Left ventricle myocardium inferior (tissue), 1 donor: ENCODE measurements around the gene ZBTB45. TPM values are rescaled to one million over a fixed set of nuclear protein-coding genes. Genes with fewer than 3 reads are reported as not detected.

Experiments
- DNase-seq: peaks from one replicate; pipeline ENCODE4 v3.0.0-alpha.2; 2020
- H3K27ac ChIP-seq: fragments of 200-600 bp; replicated peaks from 2 replicates; pipeline ENCODE4 v1.8.0; 2021
- H3K27me3 ChIP-seq: fragments of 200-600 bp; 2 replicates; pipeline ENCODE4 v1.8.0; 2021; ENCODE audit warnings: low read depth
- H3K36me3 ChIP-seq: fragments of 200-600 bp; 2 replicates; pipeline ENCODE4 v1.8.0; 2021
- H3K4me1 ChIP-seq: fragments of 200-600 bp; 2 replicates; pipeline ENCODE4 v1.8.0; 2021
- H3K4me3 ChIP-seq: fragments of 200-600 bp; 2 replicates; pipeline ENCODE4 v1.8.0; 2021; ENCODE audit warnings: mild to moderate bottlenecking, moderate library complexity
- H3K9me3 ChIP-seq: fragments of 200-600 bp; replicated peaks from 2 replicates; pipeline ENCODE4 v1.8.0; 2021
- intact Hi-C: fragments of 100-400 bp; cut with micrococcal nuclease; formaldehyde crosslinking; loops from one replicate; pipeline ENCODE4 v1.11.0; 2022
- total RNA-seq: library from RNA; stranded (reverse); fragmentation: NEBNext Ultra II Directional; extraction: Animal tissue kit (Norgen Biotek cat#: 25700); gene quantifications from one replicate; pipeline ENCODE4 v1.2.1, GENCODE V29; 2021
- TF ChIP-seq, protein P1 (sequence below): fragments of 200-600 bp; IDR thresholded peaks from 2 replicates; pipeline ENCODE4 v1.8.0; 2021; ENCODE audit warnings: antibody characterized with exemption, mild to moderate bottlenecking, borderline replicate concordance
- donor health status: DM: no; HTN: yes; CAD: no; lungs with severe emphysema.

The ZBTB45 gene
- total RNA-seq, 1 donor from 2014 or later: 10.2 TPM

DNA sequence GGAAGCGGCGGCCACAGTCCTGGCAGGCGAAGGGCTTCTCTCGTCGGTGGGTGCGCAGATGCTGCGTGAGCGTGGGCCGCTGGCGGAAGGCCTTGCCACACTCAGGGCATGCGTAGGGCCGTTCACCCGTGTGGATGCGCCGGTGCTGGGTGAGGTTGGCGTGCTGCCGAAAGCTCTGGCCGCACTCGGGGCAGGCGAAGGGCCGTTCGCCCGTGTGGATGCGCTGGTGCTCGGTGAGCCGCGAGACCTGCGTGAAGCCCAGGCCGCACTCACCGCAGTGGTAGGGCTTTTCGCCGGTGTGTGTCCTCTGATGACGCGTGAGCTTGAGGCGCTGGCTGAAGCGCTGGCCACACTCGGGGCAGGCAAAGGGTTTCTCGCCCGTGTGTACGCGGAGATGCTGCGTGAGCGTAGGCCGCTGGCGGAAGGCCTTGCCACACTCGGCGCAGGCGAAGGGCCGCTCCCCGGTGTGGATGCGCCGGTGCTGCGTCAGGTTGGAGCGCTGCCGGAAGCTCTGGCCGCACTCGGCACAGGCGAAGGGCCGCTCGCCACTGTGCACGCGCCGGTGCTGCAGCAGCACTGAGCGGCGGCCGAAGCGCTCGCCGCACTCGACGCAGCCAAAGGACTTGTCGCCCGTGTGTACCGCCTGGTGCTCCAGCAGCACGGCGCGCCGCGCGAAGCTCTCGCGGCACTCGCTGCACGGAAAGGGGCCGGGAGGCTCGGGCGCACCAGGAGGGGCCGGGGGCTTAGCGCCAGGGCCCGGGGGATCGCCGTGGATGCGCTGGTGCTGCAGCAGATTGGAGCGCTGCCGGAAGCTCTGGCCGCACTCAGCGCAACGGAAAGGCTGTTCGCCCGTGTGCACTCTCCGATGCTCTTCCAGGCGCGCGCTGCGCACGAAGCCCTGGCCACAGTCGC, 42.8 kb upstream of the ZBTB45 start:
- peak overlapping the region; percentile 63 for H3K4me3 ChIP-seq
- H3K4me1 ChIP-seq: peaks cover 53% of the 10 kb centered on the region
- no peaks in the 10 kb centered on the region for H3K9me3 ChIP-seq
- H3K27ac ChIP-seq: peak overlapping the region; percentile 42
- intact Hi-C loops: no loop called here
- DNase-seq: peak; percentile 36
- peaks cover 7% of the 10 kb centered on the region for H3K36me3 ChIP-seq
- H3K27me3 ChIP-seq: no peaks in the 10 kb centered on the region
- TF ChIP-seq, protein P1, sequence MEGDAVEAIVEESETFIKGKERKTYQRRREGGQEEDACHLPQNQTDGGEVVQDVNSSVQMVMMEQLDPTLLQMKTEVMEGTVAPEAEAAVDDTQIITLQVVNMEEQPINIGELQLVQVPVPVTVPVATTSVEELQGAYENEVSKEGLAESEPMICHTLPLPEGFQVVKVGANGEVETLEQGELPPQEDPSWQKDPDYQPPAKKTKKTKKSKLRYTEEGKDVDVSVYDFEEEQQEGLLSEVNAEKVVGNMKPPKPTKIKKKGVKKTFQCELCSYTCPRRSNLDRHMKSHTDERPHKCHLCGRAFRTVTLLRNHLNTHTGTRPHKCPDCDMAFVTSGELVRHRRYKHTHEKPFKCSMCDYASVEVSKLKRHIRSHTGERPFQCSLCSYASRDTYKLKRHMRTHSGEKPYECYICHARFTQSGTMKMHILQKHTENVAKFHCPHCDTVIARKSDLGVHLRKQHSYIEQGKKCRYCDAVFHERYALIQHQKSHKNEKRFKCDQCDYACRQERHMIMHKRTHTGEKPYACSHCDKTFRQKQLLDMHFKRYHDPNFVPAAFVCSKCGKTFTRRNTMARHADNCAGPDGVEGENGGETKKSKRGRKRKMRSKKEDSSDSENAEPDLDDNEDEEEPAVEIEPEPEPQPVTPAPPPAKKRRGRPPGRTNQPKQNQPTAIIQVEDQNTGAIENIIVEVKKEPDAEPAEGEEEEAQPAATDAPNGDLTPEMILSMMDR: no peak

DNA sequence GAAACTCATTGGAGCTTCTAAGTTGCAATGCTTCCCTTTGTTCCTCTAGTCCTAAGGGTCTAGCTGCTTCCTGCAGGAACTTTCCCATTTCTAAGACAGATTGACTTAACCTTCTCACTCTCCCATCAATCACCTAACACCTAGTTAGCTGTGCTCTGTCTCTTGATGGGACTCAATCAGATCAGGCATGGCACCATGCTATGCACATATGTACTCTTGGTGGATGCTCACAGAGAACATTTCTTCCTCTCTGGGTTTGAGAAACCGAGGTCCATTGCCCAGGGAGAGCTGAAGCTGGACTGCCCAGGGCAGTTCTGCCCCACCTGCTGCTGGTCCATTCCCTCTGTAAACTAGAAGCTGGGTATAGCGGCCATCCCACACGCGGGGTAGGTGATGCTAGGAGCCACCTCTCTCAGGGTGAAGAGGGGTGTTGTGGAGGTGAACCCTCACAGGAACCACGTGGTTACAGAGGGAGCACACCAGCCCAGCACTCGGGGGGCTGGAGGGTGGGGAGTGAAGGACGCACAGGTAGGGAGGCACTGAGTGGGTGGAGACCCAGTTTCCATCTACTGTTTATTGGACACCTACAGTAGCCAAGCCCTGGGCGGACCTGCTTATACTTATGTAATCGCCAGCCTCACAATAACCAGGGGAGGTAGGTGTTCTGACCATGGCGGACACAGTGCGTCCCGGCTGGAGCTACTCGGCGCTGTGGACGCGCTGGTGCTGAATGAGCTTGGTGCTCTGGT, 41.9 kb upstream of the ZBTB45 start:
- Histone ChIP-seq H3K27me3 (no peaks in the 10 kb centered on the region), H3K4me1 (peaks cover 62% of the 10 kb centered on the region), H3K9me3 (no peaks in the 10 kb centered on the region), H3K4me3 (peak overlapping the region; percentile 63), H3K36me3 (peaks cover 7% of the 10 kb centered on the region), H3K27ac (peak overlapping the region; percentile 42)
- no peak for DNase-seq
- intact Hi-C loops: no loop called here
- TF ChIP-seq, protein P1: no peak

DNA sequence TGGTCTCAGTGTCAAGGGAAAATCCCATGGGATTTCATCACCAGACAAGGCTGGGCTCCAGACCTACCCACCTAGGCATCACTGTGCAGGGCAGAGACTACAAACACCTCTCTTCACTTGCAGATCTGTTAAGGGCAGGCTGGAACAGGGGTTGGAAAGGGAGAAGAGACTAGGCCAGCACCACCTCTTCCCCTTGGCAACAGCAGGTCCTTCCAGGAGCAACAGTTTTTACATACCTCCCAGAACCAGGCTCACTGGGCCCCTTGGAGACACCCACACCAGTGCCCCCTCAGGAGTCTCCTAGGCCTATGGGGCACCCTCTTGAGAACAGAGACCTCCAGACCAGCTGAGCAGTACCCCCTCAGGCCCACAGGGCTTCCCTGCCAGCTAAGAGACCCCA, 41.3 kb upstream of the ZBTB45 start:
- peaks cover 68% of the 10 kb centered on the region for H3K4me1 ChIP-seq
- no peaks in the 10 kb centered on the region for H3K9me3 ChIP-seq
- H3K27me3 ChIP-seq: no peaks in the 10 kb centered on the region
- no peak overlapping the region for H3K27ac ChIP-seq
- intact Hi-C loops: no loop called here
- DNase-seq: no peak
- TF ChIP-seq, protein P1: no peak
- peaks cover 13% of the 10 kb centered on the region for H3K36me3 ChIP-seq
- H3K4me3 ChIP-seq: no peak overlapping the region

DNA sequence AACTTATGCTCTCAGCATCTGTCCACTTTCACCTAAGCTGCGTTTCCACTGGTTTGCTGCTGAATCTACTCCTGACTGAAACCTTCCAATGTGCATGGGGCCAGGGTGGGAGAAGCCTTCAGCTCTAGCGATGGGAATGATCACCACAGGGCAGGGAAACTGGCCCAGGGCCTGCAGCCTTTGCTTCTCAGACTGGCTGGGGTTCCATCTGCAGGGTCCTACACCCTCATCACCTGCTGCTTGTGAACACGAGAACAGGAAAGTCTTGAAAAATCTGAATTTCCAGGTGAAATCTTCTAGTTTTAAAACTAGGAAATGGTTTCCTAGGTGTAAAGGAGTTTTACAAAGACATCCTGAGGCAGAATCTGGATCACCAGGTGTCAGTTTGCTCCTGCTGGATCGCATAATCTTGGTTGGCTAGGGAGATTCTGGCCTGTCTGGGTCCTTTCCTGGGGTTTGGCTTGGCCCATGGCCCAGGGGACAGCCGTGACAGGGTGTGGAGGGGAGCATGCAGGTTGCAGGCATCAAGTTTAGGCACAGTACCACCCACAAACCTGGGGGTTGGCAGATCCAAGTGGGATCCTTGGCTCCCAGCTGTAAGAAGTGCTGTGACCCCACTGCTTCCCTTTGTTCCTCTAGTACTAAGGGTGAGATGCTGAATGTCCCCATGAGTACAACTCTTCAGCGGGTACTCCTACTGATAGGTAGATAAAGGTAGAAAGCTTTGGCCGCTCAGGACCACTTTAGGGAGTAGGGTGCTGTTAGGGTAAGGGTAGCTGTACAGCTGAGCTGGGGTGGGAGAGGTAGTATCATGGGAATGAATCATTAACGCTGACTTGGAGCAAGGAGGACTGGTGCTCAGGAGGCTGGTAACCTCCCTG, 40.6 kb upstream of the ZBTB45 start:
- Histone ChIP-seq H3K9me3 (no peaks in the 10 kb centered on the region), H3K4me1 (peaks cover 75% of the 10 kb centered on the region), H3K27ac (peak overlapping the region; percentile 100), H3K36me3 (peaks cover 19% of the 10 kb centered on the region), H3K4me3 (peak overlapping the region; percentile 87), H3K27me3 (no peaks in the 10 kb centered on the region)
- TF ChIP-seq, protein P1: no peak
- peak; percentile 13 for DNase-seq
- intact Hi-C loops: no loop called here
